Adrenal gland (tissue), 12 donors: ENCODE measurements around the gene DPEP2. TPM values are rescaled to one million over a fixed set of nuclear protein-coding genes. Genes with fewer than 3 reads are reported as not detected.

Experiments
- DNase-seq, 7 donors: peaks; one replicate each; pipeline ENCODE4 v3.0.0-alpha.2; 2019 to 2020
- H3K27ac ChIP-seq, 5 donors: fragments of 200-600 bp; sonication (generic) in 4 of 5; 1 replicate in 3 of 5; 2 replicates in 2 of 5; pipeline versions ENCODE4 v1.5.1 to v1.8.0; 2016 to 2020; ENCODE audit warnings: mild to moderate bottlenecking in 1 of 5
- H3K27me3 ChIP-seq: fragments of 200-600 bp; 2 replicates; pipeline ENCODE4 v1.8.0; 2021
- H3K36me3 ChIP-seq, 2 donors: fragments of 200-600 bp; replicated peaks in 1 of 2; 1 replicate in 1 of 2; 2 replicates in 1 of 2; pipeline versions ENCODE4 v1.5.1 to v1.8.0; 2018 to 2022
- H3K4me1 ChIP-seq, 2 donors: fragments of 200-600 bp; replicated peaks in 1 of 2; 1 replicate in 1 of 2; 2 replicates in 1 of 2; pipeline versions ENCODE4 v1.5.1 to v1.8.0; 2018 to 2021
- H3K4me3 ChIP-seq, 4 donors: fragments of 200-600 bp; sonication (generic) in 3 of 4; one replicate each; pipeline ENCODE4 v1.5.1; 2016 to 2018
- H3K9me3 ChIP-seq, 3 donors: fragments of 200-600 bp; sonication (generic) in 1 of 3; replicated peaks in 1 of 3; 1 replicate in 2 of 3; 2 replicates in 1 of 3; pipeline versions ENCODE4 v1.5.1 to v1.8.0; 2016 to 2021
- POLR2A ChIP-seq, 2 donors: fragments of 450-650 bp; IDR thresholded peaks; one replicate each; pipeline ENCODE4 v1.6.1; 2017; ENCODE audit warnings: antibody characterized with exemption in 2 of 2, mild to moderate bottlenecking in 2 of 2, moderate library complexity in 1 of 2
- WGBS, 4 donors: extraction: QIAGEN DNeasy Blood & Tissue Kit in 2 of 4; methylation state at CpG; one replicate each; pipeline versions ENCODE4 v1.1.5 to v1.1.7; 2013 to 2017; 5-methylcytosine and 5-hydroxymethylcytosine counted together
- intact Hi-C, 2 donors: fragments of 100-400 bp; cut with DNase I; formaldehyde crosslinking; loops; one replicate each; pipeline versions ENCODE4 v1.14.1 to v1.15.0; 2022 to 2023
- polyA plus RNA-seq, 3 donors: library from polyadenylated mRNA; stranded (reverse); fragments of 200-250 nt in 2 of 3; fragments of 350-450 nt in 1 of 3; fragmentation: Illumina TruSeq in 1 of 3; extraction: RNeasy Lipid Tissue Mini Kit (QIAGEN cat#74804) in 1 of 3; gene quantifications; one replicate each; pipeline ENCODE4 v1.2.3, GENCODE V29; 2013 to 2014
- total RNA-seq, 9 donors: library from RNA; depleted of rRNA in 4 of 9; stranded (reverse); fragments of >200 nt in 4 of 9; fragments of 120-200 nt in 1 of 9; fragmentation: NEBNext Ultra II Directional in 1 of 9; extraction: Animal tissue kit (Norgen Biotek cat#: 25700) in 1 of 9; gene quantifications; one replicate each; pipeline versions ENCODE4 v1.1.0 to v1.2.4, GENCODE V29; 2013 to 2023
- TF ChIP-seq, protein P1 (sequence below), 6 experiments: fragments of 450-650 bp in 4 of 6; fragments of 200-600 bp in 2 of 6; sonication (generic) in 1 of 6; IDR thresholded peaks; 1 replicate in 5 of 6; 2 replicates in 1 of 6; pipeline versions ENCODE4 v1.5.1 to v1.8.0; 2016 to 2021; ENCODE audit warnings: antibody characterized with exemption in 6 of 6, mild to moderate bottlenecking in 2 of 6, moderate library complexity in 1 of 6
- donor health status: healthy with polysubstance abuse.
- donor health status: Bipolar disorder and iron deficiency.
- donor health status: DM: yes; HTN: yes; CAD: no.
- donor health status: DM: no; HTN: no; CAD: no.
- donor health status: DM: no; HTN: no; CAD: no.
- donor health status: DM: yes; HTN: yes; CAD: no.

The DPEP2 gene
- total and polyA plus RNA-seq, 12 donors: 0.27 to 8.4 (median 1.4) TPM

DNA sequence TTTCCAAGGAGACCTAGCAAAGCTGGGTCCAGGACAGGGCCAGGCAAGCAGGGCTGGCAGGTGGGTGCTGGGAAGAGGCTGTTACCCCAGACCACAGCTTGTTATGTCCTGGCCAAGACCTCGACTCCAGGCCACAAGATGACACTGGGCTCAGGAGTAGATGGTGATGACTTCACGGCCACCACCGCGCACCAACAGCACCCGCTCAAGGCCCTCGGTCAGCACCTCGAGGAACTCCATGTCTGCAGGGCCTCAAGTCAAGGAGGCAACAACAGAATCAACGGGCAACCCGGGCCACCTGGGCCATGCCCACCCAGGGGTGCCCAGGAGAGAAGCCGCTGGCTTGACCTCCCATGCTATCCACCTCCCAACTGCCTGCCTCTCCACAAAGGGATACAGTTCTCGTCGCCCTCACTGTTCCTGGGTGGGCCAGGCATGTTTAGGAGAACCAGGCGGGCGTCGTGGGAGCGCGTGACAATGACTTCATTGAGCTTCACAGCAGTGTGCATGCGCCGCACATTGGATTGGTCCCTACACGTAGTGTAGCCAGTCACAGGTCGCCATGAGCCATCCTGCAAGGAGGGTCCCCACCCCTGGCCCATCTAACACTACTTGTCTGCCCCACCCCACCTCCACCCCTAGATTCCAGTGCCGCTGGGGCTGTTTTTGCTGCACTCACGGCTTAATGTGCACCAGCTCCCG, 54.4 kb downstream of the DPEP2 start:
- WGBS, 4 donors: 93 to 95% (median 93%) methylated on average over 22 to 24 of the region's 24 CpGs
- no peaks in the 10 kb centered on the region for H3K27me3 ChIP-seq
- intact Hi-C loops: no loop called here

DNA sequence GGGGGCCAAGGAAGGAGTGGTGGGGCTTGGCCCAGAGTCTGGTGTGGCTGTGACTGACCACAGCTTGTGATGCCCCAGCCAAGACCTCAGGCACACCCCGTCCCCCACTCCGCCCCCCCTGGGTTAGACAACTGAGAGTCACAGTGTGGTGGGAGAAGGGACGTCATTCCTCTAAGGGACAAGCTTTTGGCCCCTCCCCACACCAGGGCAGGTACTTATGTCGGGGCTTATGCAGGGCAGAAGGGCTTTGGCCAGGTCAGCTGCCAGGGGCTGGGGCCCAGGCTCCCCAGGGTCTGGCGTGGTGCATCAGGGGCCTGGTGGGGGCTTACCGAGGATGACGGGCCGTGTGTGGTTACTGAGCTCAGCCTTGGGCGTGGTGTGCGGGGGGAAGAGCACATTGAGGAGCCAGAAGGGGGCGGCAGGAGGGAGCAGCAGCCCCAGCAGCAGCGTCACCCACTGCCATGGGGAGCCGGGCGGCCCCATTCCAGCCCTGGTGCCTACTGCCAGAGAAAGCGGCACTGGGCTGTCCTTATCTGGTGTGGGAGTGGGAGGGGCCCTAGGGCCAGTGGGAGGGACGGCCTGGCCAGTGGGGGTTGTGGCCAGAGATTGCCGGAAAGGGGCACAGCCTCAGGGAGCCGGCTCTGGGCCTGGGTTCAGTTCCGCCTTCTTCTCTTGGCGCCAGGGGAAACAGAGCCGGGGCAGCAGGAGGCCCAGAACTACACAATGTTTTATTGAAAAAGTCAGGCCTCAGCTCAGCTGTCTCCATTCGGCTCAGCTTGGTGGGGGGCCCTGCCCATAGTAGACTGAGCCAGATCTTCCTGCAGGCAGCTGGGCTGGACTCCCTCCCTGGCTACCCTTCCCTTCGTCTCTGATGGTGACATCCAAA, 55.4 kb downstream of the DPEP2 start, which contains the start of gene LCAT:
Gene LCAT, minus strand, starts transcription at position 502 of the 886 bp plus-strand sequence. Its CDS starts 19 bp downstream, at position 483.
- peaks cover 0 to 60% of the 10 kb centered on the region in 2 donors for H3K36me3 ChIP-seq
- intact Hi-C loops: no loop called here
- no peaks in the 10 kb centered on the region for H3K27me3 ChIP-seq
- no peak within 1 kb of the TSS for H3K4me3 ChIP-seq
- DNase-seq: peak in 6 of 7 donors; percentile 69 to 80 (median 78)
- WGBS, 4 donors: 32 to 61% (median 47%) methylated on average over 7 to 23 of the region's 23 CpGs
- H3K9me3 ChIP-seq: no peaks in the 10 kb centered on the region
- peak within 1 kb of the TSS in 4 of 5 donors; percentile 1 to 67 (median 25) for H3K27ac ChIP-seq
- peaks cover 0 to 17% of the 10 kb centered on the region in 2 donors for H3K4me1 ChIP-seq
- TF ChIP-seq, protein P1, sequence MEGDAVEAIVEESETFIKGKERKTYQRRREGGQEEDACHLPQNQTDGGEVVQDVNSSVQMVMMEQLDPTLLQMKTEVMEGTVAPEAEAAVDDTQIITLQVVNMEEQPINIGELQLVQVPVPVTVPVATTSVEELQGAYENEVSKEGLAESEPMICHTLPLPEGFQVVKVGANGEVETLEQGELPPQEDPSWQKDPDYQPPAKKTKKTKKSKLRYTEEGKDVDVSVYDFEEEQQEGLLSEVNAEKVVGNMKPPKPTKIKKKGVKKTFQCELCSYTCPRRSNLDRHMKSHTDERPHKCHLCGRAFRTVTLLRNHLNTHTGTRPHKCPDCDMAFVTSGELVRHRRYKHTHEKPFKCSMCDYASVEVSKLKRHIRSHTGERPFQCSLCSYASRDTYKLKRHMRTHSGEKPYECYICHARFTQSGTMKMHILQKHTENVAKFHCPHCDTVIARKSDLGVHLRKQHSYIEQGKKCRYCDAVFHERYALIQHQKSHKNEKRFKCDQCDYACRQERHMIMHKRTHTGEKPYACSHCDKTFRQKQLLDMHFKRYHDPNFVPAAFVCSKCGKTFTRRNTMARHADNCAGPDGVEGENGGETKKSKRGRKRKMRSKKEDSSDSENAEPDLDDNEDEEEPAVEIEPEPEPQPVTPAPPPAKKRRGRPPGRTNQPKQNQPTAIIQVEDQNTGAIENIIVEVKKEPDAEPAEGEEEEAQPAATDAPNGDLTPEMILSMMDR (IDR thresholded peaks at IDR 0.05): peak in 1 of 6 experiments; percentile 1
- TF ChIP-seq POLR2A (IDR thresholded peaks at IDR 0.05): peak in 1 of 2 donors; percentile 60

More for the DNA sequence above, 54.4 kb downstream of the DPEP2 start:
- DNase-seq: no peak
- Histone ChIP-seq H3K27ac (peak overlapping the region in 2 of 5 donors; percentile 7 to 67), H3K4me3 (no peak overlapping the region), H3K9me3 (no peaks in the 10 kb centered on the region), H3K36me3 (peaks cover 0 to 61% of the 10 kb centered on the region in 2 donors), H3K4me1 (peaks cover 0 to 17% of the 10 kb centered on the region in 2 donors)
- no peak for TF ChIP-seq POLR2A (IDR thresholded peaks at IDR 0.05)
- TF ChIP-seq, protein P1 (IDR thresholded peaks at IDR 0.05): no peak

DNA sequence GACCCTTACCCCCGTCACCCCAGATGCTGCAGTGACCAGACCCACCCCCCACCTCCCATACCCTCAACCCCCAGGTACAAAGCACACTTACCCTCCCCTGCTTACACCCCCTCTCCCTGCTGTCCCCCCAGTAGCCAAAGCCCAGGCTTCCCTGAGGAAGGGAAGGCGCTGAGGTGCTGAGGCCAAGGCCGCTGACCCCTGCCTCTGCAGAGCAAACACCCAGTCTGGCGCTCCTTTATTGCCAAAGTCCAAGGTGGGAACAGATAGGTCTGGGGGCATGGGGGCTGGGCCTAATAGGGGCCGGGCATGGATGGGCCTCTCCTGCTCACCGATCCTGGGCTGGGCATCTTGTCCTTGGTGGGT, 56.0 kb downstream of the DPEP2 start:
- Histone ChIP-seq H3K27ac (peak overlapping the region in 2 of 5 donors; percentile 7 to 67), H3K36me3 (peaks cover 0 to 54% of the 10 kb centered on the region in 2 donors), H3K27me3 (no peaks in the 10 kb centered on the region), H3K4me1 (peaks cover 0 to 17% of the 10 kb centered on the region in 2 donors), H3K9me3 (no peaks in the 10 kb centered on the region), H3K4me3 (no peak overlapping the region)
- TF ChIP-seq POLR2A (IDR thresholded peaks at IDR 0.05): no peak
- WGBS, 4 donors: 80 to 83% (median 81%) methylated on average over 1 to 6 of the region's 6 CpGs
- DNase-seq: no peak
- intact Hi-C loops: no loop called here

DNA sequence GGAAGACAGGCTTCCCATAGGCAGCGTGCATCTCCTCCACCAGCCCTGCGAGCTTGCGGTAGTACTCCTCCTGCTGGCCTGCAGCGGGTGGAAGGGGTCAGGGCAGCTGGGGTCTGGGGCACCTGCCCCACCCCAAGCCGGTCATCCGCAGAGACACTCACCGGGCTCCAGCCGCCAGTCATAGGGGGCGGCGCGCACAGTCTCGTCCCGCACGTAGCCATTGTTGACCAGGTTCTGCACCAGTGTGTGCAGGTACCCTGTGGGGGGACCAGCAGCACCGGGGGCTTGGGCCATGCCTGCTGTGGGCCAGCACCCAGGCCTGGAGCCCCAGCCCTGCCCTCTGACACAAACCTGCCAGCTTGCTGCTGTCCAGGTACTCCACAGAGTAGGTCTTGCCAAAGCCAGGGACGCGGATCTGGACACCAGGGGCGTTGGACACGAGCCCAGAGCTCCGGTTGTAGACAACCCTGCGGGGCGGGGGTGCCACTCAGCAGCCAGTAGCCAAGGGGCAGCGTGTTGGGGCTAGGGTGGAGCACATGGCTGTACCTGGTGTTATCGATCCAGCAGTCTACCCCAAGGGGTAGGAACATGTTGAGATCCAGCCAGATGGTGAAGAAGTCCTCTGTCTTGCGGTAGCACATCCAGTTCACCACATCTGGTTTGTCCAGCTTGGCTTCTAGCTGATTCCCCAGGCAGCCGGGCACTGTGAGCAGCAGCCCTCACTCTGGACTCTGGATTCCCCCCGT, 56.6 kb downstream of the DPEP2 start:
- peaks cover 0 to 18% of the 10 kb centered on the region in 2 donors for H3K4me1 ChIP-seq
- intact Hi-C loops: no loop called here
- H3K4me3 ChIP-seq: no peak overlapping the region
- H3K27me3 ChIP-seq: no peaks in the 10 kb centered on the region
- TF ChIP-seq, protein P1 (IDR thresholded peaks at IDR 0.05): no peak
- TF ChIP-seq POLR2A (IDR thresholded peaks at IDR 0.05): no peak
- DNase-seq: no peak
- H3K27ac ChIP-seq: peak overlapping the region in 2 of 5 donors; percentile 30 to 67
- peaks cover 0 to 48% of the 10 kb centered on the region in 2 donors for H3K36me3 ChIP-seq
- 73 to 87% (median 82%) methylated on average over 2 to 27 of the region's 27 CpGs for WGBS, 4 donors
- H3K9me3 ChIP-seq: no peaks in the 10 kb centered on the region
